HG03025 (cell line): ENCODE results near the gene CRYGB.

ENCODE experiments used
- ATAC-seq: cut with Tn5 transposase; IDR thresholded peaks from one replicate; pipeline ENCODE4 v1.9.1; 2021; ENCODE audit warnings: mild to moderate bottlenecking, moderate library complexity; ENCODE audit not compliant: unreplicated experiment, low FRiP score

CRYGB gene, protein sequence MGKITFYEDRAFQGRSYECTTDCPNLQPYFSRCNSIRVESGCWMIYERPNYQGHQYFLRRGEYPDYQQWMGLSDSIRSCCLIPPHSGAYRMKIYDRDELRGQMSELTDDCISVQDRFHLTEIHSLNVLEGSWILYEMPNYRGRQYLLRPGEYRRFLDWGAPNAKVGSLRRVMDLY

DNA sequence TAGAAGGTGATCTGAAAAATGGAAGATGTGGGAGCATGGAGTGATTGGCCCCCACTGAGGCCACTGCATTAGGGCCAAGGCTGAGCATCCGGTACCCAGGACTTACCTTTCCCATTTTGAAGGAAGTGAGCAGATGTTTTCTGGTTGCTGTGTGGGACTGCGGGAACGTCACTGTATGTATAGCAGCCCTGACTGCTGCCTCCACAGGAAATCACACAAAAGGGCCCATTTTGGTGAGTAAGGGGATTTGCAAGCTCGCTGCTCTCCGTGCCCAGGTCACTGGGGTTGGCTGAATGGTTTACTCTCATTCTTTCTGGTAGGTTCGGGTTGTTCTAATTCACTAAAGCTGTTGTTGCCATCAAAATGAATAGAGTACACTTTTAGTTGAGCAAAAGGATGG, at the start of gene CRYGB:
Gene CRYGB (minus strand): TSS at position 153 of the 400 bp plus-strand sequence. CDS start 38 bp downstream, at position 115.
- no peak for ATAC-seq

DNA sequence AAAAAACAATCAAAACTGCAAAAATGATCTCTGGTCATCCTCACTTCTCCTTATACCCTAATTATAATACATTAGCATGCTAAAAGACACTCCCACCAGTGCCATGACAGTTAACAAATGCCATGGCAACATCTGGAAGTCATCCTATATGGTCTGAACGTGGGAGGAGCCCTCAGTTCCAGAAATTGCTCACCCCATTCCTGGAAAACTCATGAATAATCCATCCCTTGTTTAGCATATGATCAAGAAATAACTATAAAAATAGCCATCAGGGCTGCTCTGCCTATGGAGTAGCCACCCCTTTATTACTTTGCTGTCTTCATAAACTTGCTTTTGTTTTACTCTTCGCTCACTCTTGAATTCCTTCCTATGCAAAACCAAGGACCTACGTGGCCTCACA, 49.6 kb upstream of the CRYGB start:
- ATAC-seq: no peak

DNA sequence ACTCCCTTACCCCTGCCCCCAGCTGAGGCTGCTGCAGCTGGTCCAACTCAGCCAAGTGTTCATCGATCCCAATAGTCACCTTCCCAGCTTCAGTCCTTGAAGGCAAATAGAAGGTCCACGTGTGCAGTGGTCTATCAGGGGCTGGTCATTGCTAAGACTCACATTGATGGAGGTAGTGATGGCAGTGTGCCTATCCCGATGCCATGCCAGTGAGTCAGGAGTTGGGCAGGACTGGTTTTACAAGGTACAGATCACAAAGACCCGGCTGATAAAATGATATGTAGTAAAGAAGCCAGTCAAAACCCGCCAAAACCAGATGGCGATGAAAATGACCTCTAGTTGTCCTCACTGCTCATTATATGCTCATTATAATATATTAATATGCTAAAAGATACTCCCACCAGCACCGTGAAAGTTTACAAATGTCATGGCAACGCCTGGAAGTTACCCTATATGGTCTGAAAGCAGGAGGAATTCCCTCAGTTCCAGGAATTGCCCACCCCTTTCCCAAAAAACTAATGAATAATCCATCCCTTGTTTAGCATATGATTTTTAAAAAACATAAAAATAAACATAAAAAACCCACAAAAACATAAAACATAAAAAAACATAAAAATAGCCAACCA, 46.8 kb upstream of the CRYGB start:
- ATAC-seq: no peak

DNA sequence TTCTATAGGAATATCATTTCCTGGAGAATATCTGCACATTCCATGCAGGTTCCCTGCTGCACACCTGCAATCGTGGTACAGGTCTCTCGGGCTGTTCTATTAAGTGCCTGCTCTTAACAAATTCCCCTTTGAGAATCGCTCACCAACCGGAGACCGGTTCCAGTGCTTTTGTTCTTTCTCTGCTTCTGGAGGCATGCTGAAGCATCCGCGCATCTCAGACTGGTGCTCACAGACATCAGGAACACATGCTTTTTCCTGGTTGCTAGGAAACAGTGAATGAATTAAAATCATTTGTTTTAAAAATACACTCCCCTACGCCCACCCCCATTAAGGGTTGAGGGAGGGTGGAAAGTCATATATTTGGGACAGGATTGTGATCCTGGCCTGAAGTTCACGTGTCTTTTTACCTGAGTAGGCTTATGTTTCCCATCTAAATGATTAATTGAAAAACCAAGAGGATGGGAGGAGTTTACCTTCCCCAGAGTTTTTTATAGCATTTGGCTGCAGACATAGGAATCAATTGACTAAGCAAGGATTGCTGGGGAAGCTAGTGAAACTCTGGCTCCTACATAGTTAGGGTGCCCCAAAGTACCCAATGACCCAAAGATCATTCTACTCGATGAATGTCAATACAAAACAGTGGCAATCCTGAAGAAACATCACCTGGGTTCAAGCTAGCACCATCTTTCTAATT, 44.0 kb upstream of the CRYGB start, which contains the start of gene C2orf80:
Gene C2orf80 (minus strand): TSS at position 221 of the 694 bp plus-strand sequence. CDS start 3,044 bp downstream, outside the sequence.
- no peak for ATAC-seq

DNA sequence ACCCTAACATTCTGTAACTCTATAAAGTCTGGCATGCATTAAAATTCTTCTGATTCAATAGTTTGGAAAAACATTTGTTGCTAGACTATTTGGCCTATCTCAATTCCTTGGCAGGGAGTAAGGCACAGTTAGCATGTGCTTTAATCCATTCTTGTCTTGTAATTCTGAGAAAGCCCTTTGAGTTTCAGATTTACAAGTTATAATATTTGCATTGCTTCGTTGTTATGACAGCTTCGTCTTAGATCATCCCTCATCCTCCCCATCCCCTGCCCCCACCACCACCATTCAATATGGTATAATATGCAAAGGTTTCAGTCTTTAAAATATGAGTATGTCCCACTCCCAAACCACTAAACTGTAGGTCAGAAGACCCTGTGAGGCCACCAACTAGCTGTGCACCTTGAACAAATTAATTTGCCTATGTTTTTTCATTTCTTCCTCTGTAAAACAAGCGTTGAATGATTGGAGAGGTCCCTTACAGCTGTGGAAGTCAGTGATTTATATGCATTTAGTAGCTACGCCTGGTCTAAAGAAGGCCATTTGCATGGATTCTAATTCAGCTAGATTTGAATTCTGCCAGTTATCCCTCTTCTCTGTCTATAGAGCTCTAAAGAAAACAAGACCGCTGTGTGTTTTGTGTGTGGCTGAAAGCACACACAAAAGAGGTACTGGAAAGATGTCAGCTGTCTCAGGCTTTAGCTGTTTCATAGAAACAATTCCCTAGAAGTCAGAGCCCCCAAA, 43.3 kb upstream of the CRYGB start:
- ATAC-seq: no peak

DNA sequence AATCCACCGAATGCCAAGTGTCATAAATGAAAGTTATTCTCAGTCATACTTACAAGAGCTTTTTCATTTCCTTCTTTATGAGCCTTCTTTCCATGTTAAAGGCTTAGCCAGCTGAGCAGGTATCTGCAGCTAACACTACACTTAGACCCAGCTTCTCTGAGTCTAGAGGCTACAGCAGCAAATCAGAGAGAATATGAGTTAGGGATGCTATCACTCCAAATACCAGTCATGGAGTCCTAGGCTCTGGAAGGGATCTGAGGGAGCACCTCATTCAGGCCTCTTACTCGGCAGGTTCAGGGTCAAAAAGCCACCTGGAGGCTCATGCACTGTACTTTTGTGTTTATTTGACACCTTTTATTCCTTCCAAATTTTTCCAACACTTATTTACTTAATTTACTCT, 40.9 kb upstream of the CRYGB start:
- ATAC-seq: no peak

DNA sequence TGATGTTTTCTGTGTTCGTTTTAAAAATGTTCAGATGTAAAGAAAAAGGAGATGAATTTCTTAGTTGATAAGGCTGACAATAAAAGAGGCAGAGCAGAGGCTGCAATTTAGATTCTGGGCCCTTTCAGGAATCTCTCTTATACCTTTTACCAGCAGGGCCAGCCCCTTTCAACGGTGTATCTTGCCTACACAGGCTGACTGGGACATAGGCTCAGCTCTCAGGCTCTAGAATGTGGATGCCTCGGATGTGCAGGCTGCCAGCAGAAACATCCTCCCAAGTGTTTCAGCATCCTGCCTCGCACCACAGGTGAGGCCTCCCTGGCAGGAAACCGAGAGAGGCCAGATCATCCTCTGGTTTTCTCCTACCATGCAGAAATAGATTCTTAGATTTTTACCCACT, 40.5 kb upstream of the CRYGB start:
- ATAC-seq: no peak

DNA sequence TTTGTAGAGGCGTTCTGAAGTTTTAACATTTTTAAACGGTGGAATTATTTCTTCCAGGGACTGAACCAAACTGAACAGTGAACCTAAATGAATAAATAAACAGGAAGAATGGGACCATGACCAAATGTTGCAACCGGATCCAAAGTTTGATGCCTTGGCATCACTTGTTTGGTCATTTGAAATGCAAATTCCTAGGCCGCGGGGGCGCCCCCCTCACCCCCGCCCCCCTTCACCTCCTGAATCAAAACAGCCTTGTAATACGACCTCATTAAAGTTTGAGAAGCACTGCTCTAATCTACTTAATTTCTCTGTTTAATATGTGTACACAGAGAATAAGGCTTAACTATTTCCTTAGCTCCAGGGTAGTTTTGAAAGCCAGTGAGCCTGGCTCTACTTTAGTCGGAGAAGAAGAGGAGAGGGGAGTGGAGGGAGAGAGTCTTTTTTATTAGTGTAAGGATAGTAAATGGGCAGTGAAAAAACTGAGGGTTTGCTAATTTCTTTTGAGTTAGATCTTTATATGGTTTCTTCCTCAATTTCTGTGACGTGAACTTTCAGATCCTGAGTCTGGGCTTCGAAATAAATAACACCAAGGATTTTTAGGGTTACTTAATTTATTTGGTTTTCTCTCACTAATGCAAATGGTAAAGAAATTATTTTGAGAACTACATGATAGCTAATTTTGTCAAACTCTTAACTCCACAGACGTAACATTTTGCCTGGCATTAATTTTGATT, 38.2 kb upstream of the CRYGB start:
- no peak for ATAC-seq

DNA sequence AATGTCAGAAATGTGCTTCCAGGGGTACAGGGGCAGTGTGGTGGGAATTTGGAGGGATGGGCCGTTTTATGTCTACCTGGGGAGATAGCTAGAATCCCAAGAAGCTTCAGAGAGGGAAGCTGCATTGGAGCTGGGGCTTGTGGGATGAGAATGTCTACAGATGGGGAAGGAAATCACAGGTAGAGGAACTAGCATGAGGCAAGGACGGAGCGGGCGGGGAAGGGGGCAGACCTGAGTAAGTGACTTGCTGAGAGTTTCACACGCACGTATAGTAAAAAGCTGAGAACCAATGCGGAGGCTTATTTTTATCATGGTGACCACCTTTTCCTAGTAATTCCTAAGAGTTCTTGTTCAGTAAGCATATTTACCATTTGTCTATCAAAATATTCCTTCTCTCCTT, 37.6 kb upstream of the CRYGB start:
- ATAC-seq: no peak

DNA sequence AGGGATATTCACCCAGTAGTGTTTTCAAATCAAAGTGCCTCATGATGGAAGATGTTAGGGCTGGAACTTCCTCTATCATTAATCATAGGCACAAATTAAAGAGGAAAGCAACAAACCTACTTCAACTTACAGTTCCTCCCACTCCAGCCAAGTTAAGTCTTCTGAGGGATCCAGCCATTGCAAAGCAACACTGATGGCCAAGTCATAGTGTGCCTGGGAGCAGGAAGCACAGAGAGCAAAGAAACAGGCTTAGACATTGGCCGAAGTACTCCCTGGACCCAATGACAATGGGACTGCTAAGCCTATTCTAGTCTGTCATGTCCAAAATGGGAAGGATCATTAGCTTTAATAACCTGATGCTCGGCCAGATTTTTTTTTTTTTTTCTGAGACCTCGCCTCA, 36.9 kb upstream of the CRYGB start:
- ATAC-seq: no peak

DNA sequence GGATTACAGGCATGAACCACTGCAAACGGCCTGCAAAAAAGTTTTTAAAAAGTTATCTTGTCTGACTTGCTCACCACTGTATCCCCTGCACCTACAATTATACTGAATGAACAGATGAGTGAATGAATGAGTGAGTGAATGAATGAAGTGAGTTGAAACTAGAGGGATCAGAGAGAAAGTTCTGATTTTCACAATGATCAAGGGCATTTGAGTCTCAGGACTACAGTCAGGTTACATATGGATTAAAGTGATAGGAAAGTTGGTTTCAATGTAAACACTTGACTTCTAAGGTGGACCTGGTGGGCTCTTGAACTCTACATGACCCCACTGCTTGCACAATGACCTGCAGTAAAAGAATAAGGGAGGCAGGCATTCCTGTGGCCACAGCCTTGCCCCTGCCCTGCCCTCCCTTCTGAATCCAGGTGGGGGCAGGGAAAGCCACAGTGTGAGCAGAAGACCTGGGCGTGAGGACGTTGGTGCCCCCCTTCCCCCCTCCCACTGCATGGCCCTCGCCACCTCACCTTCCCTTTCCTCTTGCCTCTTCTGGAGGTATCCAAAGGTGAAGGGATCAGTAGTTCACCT, 33.2 kb upstream of the CRYGB start:
- no peak for ATAC-seq

DNA sequence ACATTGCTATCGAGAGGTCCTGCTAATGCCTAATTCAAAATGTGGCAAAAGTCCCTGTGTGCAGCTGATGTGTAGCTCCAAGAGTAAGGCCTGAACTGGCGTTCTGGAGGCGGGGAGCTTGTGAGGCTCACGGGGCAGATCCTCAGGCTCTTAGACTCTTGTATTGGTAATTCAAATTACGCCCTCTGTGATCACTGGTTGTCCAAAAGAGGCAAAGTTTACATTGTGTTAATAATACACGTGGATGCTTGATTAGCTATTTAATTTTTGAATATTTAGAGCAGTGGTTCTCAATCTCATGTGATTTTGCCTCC, 29.8 kb upstream of the CRYGB start:
- no peak for ATAC-seq

DNA sequence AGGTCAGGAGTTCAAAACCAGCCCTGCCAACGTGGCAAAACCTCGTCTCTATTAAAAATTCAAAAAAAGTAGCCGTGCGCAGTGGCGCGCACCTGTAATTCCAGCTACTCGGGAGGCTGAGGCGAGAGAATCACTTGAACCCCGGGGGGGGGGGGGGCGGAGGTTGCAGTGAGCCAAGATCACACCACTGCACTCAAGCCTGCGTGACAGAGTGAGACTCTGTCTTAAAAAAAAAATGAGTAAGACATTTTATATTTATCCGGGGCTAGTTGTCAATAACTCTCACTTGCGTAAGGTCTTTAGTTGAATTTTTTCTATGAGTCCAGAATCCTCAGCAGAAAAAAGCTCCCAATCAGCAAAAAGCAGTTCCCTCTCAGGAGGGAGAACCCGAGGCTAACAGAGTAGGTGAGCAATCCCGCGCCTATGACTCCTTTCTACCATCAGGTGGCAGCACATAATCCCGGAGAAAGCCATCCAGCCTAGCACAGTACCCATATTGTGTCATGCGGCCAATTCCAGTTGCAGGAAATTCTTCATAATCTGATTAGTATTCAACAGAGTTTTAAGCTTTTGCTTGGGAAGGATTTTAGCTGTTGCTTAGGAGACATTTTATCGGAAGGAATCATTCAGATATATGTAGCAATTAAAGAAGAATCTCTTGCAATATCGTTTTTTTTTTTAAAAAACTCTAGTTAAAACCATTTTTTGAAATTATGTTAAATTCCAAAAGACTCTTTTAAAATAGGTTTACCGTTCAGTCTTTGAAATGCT, 29.3 kb upstream of the CRYGB start:
- ATAC-seq: peak; percentile 97

DNA sequence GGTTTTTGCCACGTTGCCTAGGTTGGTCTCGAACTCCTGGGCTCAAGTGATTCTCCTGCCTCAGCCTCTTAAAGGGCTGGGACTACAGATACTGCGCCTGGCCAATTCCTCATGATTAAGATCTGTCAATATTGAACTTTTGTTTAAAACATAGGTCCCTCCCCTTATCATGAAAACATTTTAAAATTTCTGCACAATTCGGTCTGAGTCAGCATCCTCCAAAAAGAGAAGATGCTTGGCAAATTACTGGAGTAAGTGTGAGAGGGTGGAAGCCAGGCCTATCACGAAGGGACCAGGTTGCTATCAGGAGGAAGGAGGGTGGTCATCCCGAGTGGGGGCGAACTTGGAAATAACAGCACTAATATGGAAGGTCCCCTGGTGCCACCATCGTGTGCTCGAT, 28.2 kb upstream of the CRYGB start:
- ATAC-seq: no peak

DNA sequence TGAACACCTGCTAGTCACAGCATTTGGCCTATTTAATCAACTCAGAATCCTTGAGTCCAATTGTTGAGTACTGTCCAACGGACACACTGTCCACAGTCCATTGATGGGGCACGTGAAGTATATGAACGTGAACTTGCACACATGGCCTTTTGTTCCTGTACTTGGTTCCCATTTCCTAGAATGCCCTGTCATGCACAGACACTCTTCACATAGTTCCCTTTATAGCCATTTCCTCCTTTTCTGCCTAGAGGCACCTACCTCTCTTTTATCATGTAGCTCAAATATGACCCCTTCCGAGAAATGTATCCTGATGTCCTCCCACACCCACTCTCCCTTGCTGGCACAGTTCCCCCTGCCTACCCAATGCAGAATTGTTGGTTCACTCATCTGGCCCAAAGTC, 26.2 kb upstream of the CRYGB start:
- ATAC-seq: no peak

DNA sequence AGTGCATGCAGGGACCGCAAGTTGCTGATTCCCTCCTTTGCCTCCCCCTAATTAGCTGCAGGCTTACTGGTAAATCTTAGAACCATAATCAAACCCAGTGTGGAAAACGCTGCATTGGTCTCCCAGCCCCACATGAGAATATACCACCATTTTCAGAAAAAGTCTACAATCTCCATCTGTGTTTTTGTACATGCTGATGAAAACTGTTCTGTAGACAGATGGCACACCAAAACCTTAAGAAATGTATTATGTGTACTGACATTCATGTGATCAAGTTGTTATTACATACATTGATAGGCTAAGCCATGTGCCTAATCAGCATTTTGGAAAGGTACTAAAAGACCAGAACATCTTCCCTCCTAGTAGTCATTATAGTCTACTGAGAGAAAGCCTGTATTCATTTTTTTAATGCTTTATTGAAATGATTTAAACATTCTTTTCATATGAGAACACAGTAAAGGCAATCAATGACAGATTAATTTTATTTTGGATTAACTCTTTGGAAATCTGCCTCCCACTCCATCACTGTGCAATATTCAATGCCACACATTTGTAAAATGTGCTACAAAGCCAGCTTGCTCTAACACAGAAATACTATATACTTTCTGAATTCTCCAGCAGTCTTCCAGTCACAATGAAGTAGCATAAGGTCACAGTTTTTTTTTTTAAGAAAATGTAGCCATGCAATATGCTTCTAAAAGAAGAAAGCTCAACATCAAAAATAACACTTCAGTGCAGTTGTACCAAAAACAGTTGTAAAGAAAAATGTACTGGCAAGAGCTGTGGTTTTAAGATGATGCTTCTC, 19.2 kb upstream of the CRYGB start:
- no peak for ATAC-seq

DNA sequence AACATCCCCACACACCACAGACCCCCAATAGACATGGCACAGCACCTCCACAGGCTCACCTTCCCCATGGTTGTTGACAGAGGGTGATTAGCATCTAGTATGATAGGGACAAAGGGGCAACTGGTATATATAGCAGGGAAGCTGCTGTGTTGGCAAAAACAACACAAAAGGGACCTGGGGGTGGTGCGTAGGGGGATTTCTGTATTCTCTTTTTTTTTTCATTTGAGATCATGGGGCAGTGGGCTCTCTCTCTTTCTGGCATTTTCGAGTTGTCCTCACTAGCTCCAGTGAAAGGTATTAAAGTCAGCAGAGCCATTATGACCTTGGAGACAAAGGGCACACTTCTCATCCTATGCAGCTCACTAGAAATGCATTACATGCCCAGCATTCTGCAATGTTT, 17.5 kb upstream of the CRYGB start, which contains the start of gene CRYGA:
Gene CRYGA (minus strand): TSS at position 101 of the 400 bp plus-strand sequence. CDS start 33 bp downstream, at position 68.
- no peak for ATAC-seq

DNA sequence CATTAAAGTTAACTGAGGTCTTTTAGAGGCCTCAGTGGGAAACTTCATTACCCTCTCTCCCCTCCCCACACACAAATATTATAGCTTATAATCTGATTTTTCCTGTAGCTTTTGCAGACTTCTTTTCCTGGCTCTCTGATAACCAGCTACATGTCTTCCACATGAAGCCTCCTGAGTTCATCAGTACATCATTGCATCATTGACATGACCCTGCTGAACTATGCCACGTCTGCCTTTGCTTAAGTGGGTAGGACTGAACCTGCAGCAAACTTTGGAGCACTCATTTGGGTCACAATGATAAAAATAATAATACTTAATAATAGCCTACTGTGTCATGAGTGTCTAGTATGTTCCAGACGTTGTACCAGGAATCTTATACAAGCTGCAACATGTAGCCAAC, 10.5 kb upstream of the CRYGB start:
- no peak for ATAC-seq

DNA sequence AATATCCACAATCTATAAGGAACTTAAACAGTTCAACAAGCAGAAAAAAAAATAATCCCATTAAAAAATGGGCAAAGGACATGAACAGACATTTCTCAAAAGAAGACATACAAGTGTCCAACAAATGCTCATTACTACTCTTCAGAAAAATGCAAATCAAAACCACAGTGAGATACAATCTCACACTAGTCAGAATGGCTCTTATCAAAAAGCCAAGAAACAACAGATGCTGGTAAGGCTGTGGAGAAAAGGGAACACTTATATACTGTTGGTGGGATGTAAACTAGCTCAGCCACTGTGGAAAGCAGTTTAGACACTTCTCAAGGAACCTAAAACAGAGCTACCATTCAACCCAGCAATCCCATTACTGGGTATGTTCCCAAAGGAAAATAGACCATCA, 7.2 kb upstream of the CRYGB start:
- no peak for ATAC-seq
